Measurements from ENCODE around the gene ARID1A. TPM values are rescaled to one million over a fixed set of nuclear protein-coding genes. Genes with fewer than 3 reads are reported as not detected.

Gene ARID1A
- total and polyA plus RNA-seq, 9 of the 15 experiments (the other 6 are each of a cell fraction or from before 2014, with no cell fraction given) = 8.3 to 88.3 (median 22.5) TPM

- TF ChIP-seq CUX1 (CRISPR knock-in tag; IDR thresholded peaks at IDR 0.05) (no peak), PURB (CRISPR knock-in tag; IDR thresholded peaks at IDR 0.05; ENCODE audit: low read depth) (no peak), ZNF184 (CRISPR knock-in tag; IDR thresholded peaks at IDR 0.05) (no peak), SMAD1 (IDR thresholded peaks at IDR 0.05; ENCODE audit: low read depth, low read length, partially characterized antibody) (peak; percentile 78), GABPA (tag; conservative IDR thresholded peaks at IDR 0.05; ENCODE audit: low read depth) (0 out of 2 replicates have a peak, but pooled peaks have one; percentile 41), ARID2 (IDR thresholded peaks at IDR 0.05) (no peak), ZBTB1 (CRISPR knock-in tag; IDR thresholded peaks at IDR 0.05; ENCODE audit: borderline replicate concordance, low read depth) (peak; percentile 86), TCF7L2 (IDR thresholded peaks at IDR 0.05; ENCODE audit: low read depth, low read length) (no peak), FUS (optimal IDR thresholded peaks at IDR 0.05; ENCODE audit: low read depth, low read length) (peak; percentile 99), BMI1 (IDR thresholded peaks at IDR 0.05; ENCODE audit: low read length) (no peak; the same call in 1 of the 2 replicates), ZBTB43 (CRISPR knock-in tag; IDR thresholded peaks at IDR 0.05) (peak; percentile 69; the same call in 1 of the 2 replicates), FOXA3 (CRISPR knock-in tag; conservative IDR thresholded peaks at IDR 0.05 in 1 of 2, IDR thresholded peaks at IDR 0.05 in 1 of 2) (peak; percentile 20 to 66; a peak in 1 of 4 replicates), POLR3A (IDR thresholded peaks at IDR 0.05; ENCODE audit: borderline replicate concordance, extremely low read depth, insufficient read depth, insufficient read length) (no peak), ZBTB49 (CRISPR knock-in tag; IDR thresholded peaks at IDR 0.05; ENCODE audit: borderline replicate concordance) (no peak), KLF13 (tag; IDR thresholded peaks at IDR 0.05; ENCODE audit: borderline replicate concordance, low read depth) (peak; percentile 78; the same call in 1 of the 2 replicates), ZNF76 (CRISPR knock-in tag; IDR thresholded peaks at IDR 0.05; ENCODE audit: borderline replicate concordance) (peak; percentile 92; the same call in 1 of the 2 replicates), FOXM1 (IDR thresholded peaks at IDR 0.05; ENCODE audit: low read depth) (peak; percentile 93), FOXM1 (CRISPR knock-in tag; IDR thresholded peaks at IDR 0.05; ENCODE audit: low read depth) (peak; percentile 96)
Measured at GRCh38 chr1:26695356-26696118, at the start of gene ARID1A (continued).

Data from K562 (cell line).